Heart right ventricle (tissue), 16 donors: Measurements from ENCODE around the gene FFAR1. TPM values are rescaled to one million over a fixed set of nuclear protein-coding genes. Genes with fewer than 3 reads are reported as not detected.

Source experiments
- ATAC-seq, 8 donors: fragments of 200-7000 bp; cut with Tn5 transposase; one replicate each; pipeline ENCODE4 v1.9.1; 2020; ENCODE audit warnings: mild to moderate bottlenecking in 8 of 8, moderate library complexity in 8 of 8, moderate number of reproducible peaks in 1 of 8
- DNase-seq, 2 donors: peaks; one replicate each; pipeline ENCODE4 v3.0.0-alpha.2; 2020
- H3K27ac ChIP-seq, 10 donors: fragments of 200-600 bp; sonication (generic) in 2 of 10; one replicate each; pipeline versions ENCODE4 v1.5.0 to v1.8.0; 2020 to 2022; ENCODE audit warnings: mild to moderate bottlenecking in 3 of 10
- H3K27me3 ChIP-seq, 7 donors: fragments of 200-600 bp; one replicate each; pipeline ENCODE4 v1.8.0; 2021 to 2022; ENCODE audit warnings: mild to moderate bottlenecking in 2 of 7
- H3K36me3 ChIP-seq, 9 donors: fragments of 200-600 bp; sonication (generic) in 1 of 9; one replicate each; pipeline versions ENCODE4 v1.5.0 to v1.8.0; 2020 to 2022; ENCODE audit warnings: mild to moderate bottlenecking in 2 of 9
- H3K4me1 ChIP-seq, 9 donors: fragments of 200-600 bp; sonication (generic) in 1 of 9; one replicate each; pipeline versions ENCODE4 v1.5.0 to v1.8.0; 2020 to 2022; ENCODE audit warnings: mild to moderate bottlenecking in 4 of 9
- H3K4me3 ChIP-seq, 10 donors: fragments of 200-600 bp; sonication (generic) in 2 of 10; one replicate each; pipeline versions ENCODE4 v1.5.0 to v1.8.0; 2020 to 2022; ENCODE audit warnings: mild to moderate bottlenecking in 7 of 10, moderate library complexity in 2 of 10
- H3K9me3 ChIP-seq, 11 donors: fragments of 200-600 bp in 10 of 11; sonication (generic) in 2 of 11; one replicate each; pipeline versions ENCODE4 v1.5.0 to v1.8.0; 2013 to 2022; ENCODE audit warnings: mild to moderate bottlenecking in 2 of 11, control low read depth in 1 of 11, moderate library complexity in 1 of 11
- CTCF ChIP-seq, 9 donors: fragments of 200-600 bp; sonication (generic) in 2 of 9; IDR thresholded peaks; one replicate each; pipeline versions ENCODE4 v1.5.0 to v1.8.0; 2021 to 2022; ENCODE audit warnings: antibody characterized with exemption in 9 of 9, mild to moderate bottlenecking in 5 of 9, moderate library complexity in 1 of 9
- WGBS, 2 donors: extraction: QIAGEN DNeasy Blood & Tissue Kit; methylation state at CpG; one replicate each; pipeline ENCODE4 v1.1.7; 2013; ENCODE audit warnings: inconsistent platforms in 1 of 2; 5-methylcytosine and 5-hydroxymethylcytosine counted together
- intact Hi-C, 10 donors: fragments of 100-400 bp; cut with DNase I; formaldehyde crosslinking; loops; one replicate each; pipeline versions ENCODE4 v1.11.1 to v1.14.2; 2022
- polyA plus RNA-seq, 2 donors: library from polyadenylated mRNA; stranded (reverse); fragments of 200-250 nt; gene quantifications; one replicate each; pipeline ENCODE4 v1.2.3, GENCODE V29; 2013
- total RNA-seq, 10 donors: library from RNA; stranded (reverse); fragmentation: NEBNext Ultra II Directional in 3 of 10; extraction: Animal tissue kit (Norgen Biotek cat#: 25700) in 3 of 10; gene quantifications; one replicate each; pipeline versions ENCODE4 v1.2.1 to v1.2.4, GENCODE V29; 2021 to 2023
- donor health status: Arrhythmogenic right ventricular cardiomyopathy.
- donor health status: ischemic (EF 13 %, LVEDD 7.1; RV severe dilation, severe dysfunction).
- donor health status: healthy with polysubstance abuse.
- donor health status: DM: no; HTN: yes; CAD: no.
- donor health status: DM: no; HTN: no; CAD: no.
- donor health status: ischemic (EF 25% LVEDD 6.9; RV normal size, moderate dysfunction).
- donor health status: ischemic (EF 25% LVEDD 5.7; RV mildly dilated, moderate dysfunction).
- donor health status: healthy.
- donor health status: DM: yes; HTN: yes; CAD: no.
- donor health status: Ischemic cardiomyopathy.
- donor health status: ischemic (EF 35%, LVEDD 5.7; RV mildly dilated, moderate dysfunction).
- donor health status: nonischemic (EF 11% LVEDD 7.7; RV severe dilation, severe dysfunction).
- donor health status: DM: yes; HTN: yes; CAD: no.
- donor health status: PGD.
- donor health status: ischemic (EF 29% LVEDD 5.4; RV normal size, mild dysfunction).
- donor health status: nonischemic (EF 23%, LVEDD 6.1; RV moderate dilation, normal function).

Gene FFAR1
- total and polyA plus RNA-seq, 12 donors = not detected

GRCh38 chr19:35351411-35352176, 3.9 kb downstream of the FFAR1 start:
- peaks cover 0 to 26% (median 10%) of the 10 kb centered on the region in 7 donors for H3K27me3 ChIP-seq
- no peak for DNase-seq

GRCh38 chr19:35352177-35352447, 4.4 kb downstream of the FFAR1 start:
- H3K4me1 ChIP-seq = peaks cover 0 to 26% (median 0%) of the 10 kb centered on the region in 9 donors
- H3K27me3 ChIP-seq = peaks cover 0 to 26% (median 10%) of the 10 kb centered on the region in 7 donors
- no peak for TF ChIP-seq CTCF (IDR thresholded peaks at IDR 0.05)
- intact Hi-C loops = loop anchor here (1.0 to 10.0 kb wide), 11 partner anchors 115 to 145 kb away; partner anchors contain the start of gene KRTDAP (in 2 of the 10)
- H3K36me3 ChIP-seq = no peaks in the 10 kb centered on the region
- no peak overlapping the region for H3K4me3 ChIP-seq
- ATAC-seq (peak in 1 of 8 donors; percentile 14), DNase-seq (no peak)
- H3K9me3 ChIP-seq = no peaks in the 10 kb centered on the region
- 81 to 82% methylated on average over 18 of the region's 18 CpGs for WGBS, 2 donors
- H3K27ac ChIP-seq = no peak overlapping the region

More at GRCh38 chr19:35351411-35352176, 3.9 kb downstream of the FFAR1 start:
- WGBS, 2 donors = 94% methylated on average over 47 of the region's 47 CpGs
- Histone ChIP-seq H3K4me3 (no peak overlapping the region), H3K27ac (no peak overlapping the region), H3K4me1 (peaks cover 0 to 31% (median 0%) of the 10 kb centered on the region in 9 donors), H3K36me3 (no peaks in the 10 kb centered on the region), H3K9me3 (no peaks in the 10 kb centered on the region)
- no peak for ATAC-seq
- no peak for TF ChIP-seq CTCF (IDR thresholded peaks at IDR 0.05)
- intact Hi-C loops = loop anchor here (1.0 to 10.0 kb wide), 11 partner anchors 116 to 145 kb away; partner anchors contain the start of gene KRTDAP (in 2 of the 10)

- DNase-seq (peak; percentile 50 to 73), ATAC-seq (peak; percentile 44 to 83 (median 66))
- peak; percentile 66 to 84 (median 78) for TF ChIP-seq CTCF (IDR thresholded peaks at IDR 0.05)
- Histone ChIP-seq H3K9me3 (no peaks in the 10 kb centered on the region), H3K4me3 (no peak overlapping the region), H3K4me1 (peaks cover 0 to 25% (median 0%) of the 10 kb centered on the region in 9 donors), H3K36me3 (no peaks in the 10 kb centered on the region), H3K27me3 (peaks cover 0 to 26% (median 10%) of the 10 kb centered on the region in 7 donors), H3K27ac (peak overlapping the region in 1 of 10 donors; percentile 10)
- 30% methylated on average over 32 of the region's 32 CpGs for WGBS, 2 donors
- intact Hi-C loops = loop anchor here (1.0 to 10.0 kb wide), 11 partner anchors 115 to 144 kb away; partner anchors contain the start of gene KRTDAP (in 2 of the 10)
These were observed 5.0 kb downstream of the FFAR1 start for GRCh38 chr19:35352448-35353304.

- WGBS, 2 donors = 82 to 85% methylated on average over 9 of the region's 9 CpGs
- Histone ChIP-seq H3K9me3 (no peaks in the 10 kb centered on the region), H3K36me3 (no peaks in the 10 kb centered on the region), H3K27me3 (peaks cover 0 to 22% (median 10%) of the 10 kb centered on the region in 7 donors), H3K4me1 (peaks cover 0 to 27% (median 6%) of the 10 kb centered on the region in 9 donors), H3K4me3 (no peak overlapping the region), H3K27ac (no peak overlapping the region)
- DNase-seq (no peak), ATAC-seq (no peak)
- no peak for TF ChIP-seq CTCF (IDR thresholded peaks at IDR 0.05)
- intact Hi-C loops = loop anchor here (1.0 to 10.0 kb wide), 10 partner anchors 114 to 143 kb away; partner anchors contain the start of gene KRTDAP (in 2 of the 10)
These were observed 5.9 kb downstream of the FFAR1 start for GRCh38 chr19:35353635-35354034.
